ENCODE data around the gene PDE8B.

Gene PDE8B

GRCh38 chr5:77182367-77182766, 28.1 kb upstream of the PDE8B start:
- TF ChIP-seq CTCF (IDR thresholded peaks at IDR 0.05; ENCODE audit: borderline replicate concordance, extremely low read depth, low read length, poor library complexity, severe bottlenecking) (no peak), EZH2 (IDR thresholded peaks at IDR 0.05; ENCODE audit: borderline replicate concordance, low read depth, low read length, severe bottlenecking) (no peak)
- H3K27ac ChIP-seq (ENCODE audit: low read length): no peak overlapping the region
- H3K36me3 ChIP-seq (ENCODE audit: insufficient read depth, low read length): no peaks in the 10 kb centered on the region
- DNase-seq (no peak), ATAC-seq (ENCODE audit: insufficient read depth, low read depth) (no peak)
- H2AFZ ChIP-seq (ENCODE audit: low read depth, low read length): no peak overlapping the region
- no peak overlapping the region for H3K4me3 ChIP-seq (ENCODE audit: low read depth in 1 of 2, low read length in 2 of 2)
- no peaks in the 10 kb centered on the region for H4K20me1 ChIP-seq (ENCODE audit: insufficient read depth, low read length)
- H3K79me2 ChIP-seq (ENCODE audit: insufficient read depth, low read length): no peaks in the 10 kb centered on the region
- H3K9ac ChIP-seq (ENCODE audit: low read depth, low read length): no peak overlapping the region
- no peaks in the 10 kb centered on the region for H3K9me3 ChIP-seq (ENCODE audit: insufficient read depth, low read length, severe bottlenecking)
- H3K27me3 ChIP-seq (ENCODE audit: insufficient read depth, low read length, poor library complexity): no peaks in the 10 kb centered on the region
- no peaks in the 10 kb centered on the region for H3K4me1 ChIP-seq (ENCODE audit: insufficient read depth, low read length)
- H3K4me2 ChIP-seq (ENCODE audit: insufficient read depth, low read length): no peak overlapping the region

- Histone ChIP-seq H3K9me3 (ENCODE audit: insufficient read depth, low read length, severe bottlenecking) (no peaks in the 10 kb centered on the region), H3K4me2 (ENCODE audit: insufficient read depth, low read length) (no peak overlapping the region), H3K27ac (ENCODE audit: low read length) (no peak overlapping the region), H3K4me1 (ENCODE audit: insufficient read depth, low read length) (no peaks in the 10 kb centered on the region), H4K20me1 (ENCODE audit: insufficient read depth, low read length) (no peaks in the 10 kb centered on the region), H3K79me2 (ENCODE audit: insufficient read depth, low read length) (no peaks in the 10 kb centered on the region), H3K27me3 (ENCODE audit: insufficient read depth, low read length, poor library complexity) (peaks cover 3% of the 10 kb centered on the region), H3K4me3 (ENCODE audit: low read depth in 1 of 2, low read length in 2 of 2) (no peak overlapping the region), H3K9ac (ENCODE audit: low read depth, low read length) (no peak overlapping the region), H3K36me3 (ENCODE audit: insufficient read depth, low read length) (no peaks in the 10 kb centered on the region), H2AFZ (ENCODE audit: low read depth, low read length) (no peak overlapping the region)
- no peak for TF ChIP-seq EZH2 (IDR thresholded peaks at IDR 0.05; ENCODE audit: borderline replicate concordance, low read depth, low read length, severe bottlenecking)
- TF ChIP-seq CTCF (IDR thresholded peaks at IDR 0.05; ENCODE audit: borderline replicate concordance, extremely low read depth, low read length, poor library complexity, severe bottlenecking): no peak
- ATAC-seq (ENCODE audit: insufficient read depth, low read depth) (no peak), DNase-seq (no peak)
These were observed 23.7 kb upstream of the PDE8B start for GRCh38 chr5:77186652-77187370.

- TF ChIP-seq CTCF (IDR thresholded peaks at IDR 0.05; ENCODE audit: borderline replicate concordance, extremely low read depth, low read length, poor library complexity, severe bottlenecking) (no peak), EZH2 (IDR thresholded peaks at IDR 0.05; ENCODE audit: borderline replicate concordance, low read depth, low read length, severe bottlenecking) (no peak)
- Histone ChIP-seq H3K9ac (ENCODE audit: low read depth, low read length) (no peak overlapping the region), H3K36me3 (ENCODE audit: insufficient read depth, low read length) (no peaks in the 10 kb centered on the region)
These were observed 21.1 kb upstream of the PDE8B start for GRCh38 chr5:77189421-77189820.

More at GRCh38 chr5:77189421-77189820, 21.1 kb upstream of the PDE8B start:
- no peak for ATAC-seq (ENCODE audit: insufficient read depth, low read depth)
- Histone ChIP-seq H3K79me2 (ENCODE audit: insufficient read depth, low read length) (no peaks in the 10 kb centered on the region), H3K27me3 (ENCODE audit: insufficient read depth, low read length, poor library complexity) (peaks cover 3% of the 10 kb centered on the region), H3K27ac (ENCODE audit: low read length) (no peak overlapping the region), H2AFZ (ENCODE audit: low read depth, low read length) (no peak overlapping the region), H3K9me3 (ENCODE audit: insufficient read depth, low read length, severe bottlenecking) (no peaks in the 10 kb centered on the region), H4K20me1 (ENCODE audit: insufficient read depth, low read length) (no peaks in the 10 kb centered on the region), H3K4me2 (ENCODE audit: insufficient read depth, low read length) (no peak overlapping the region), H3K4me3 (ENCODE audit: low read depth in 1 of 2, low read length in 2 of 2) (no peak overlapping the region), H3K4me1 (ENCODE audit: insufficient read depth, low read length) (no peaks in the 10 kb centered on the region)
- no peak for DNase-seq
